Left ventricle myocardium inferior (tissue), 1 donor: Measurements from ENCODE around the gene MBNL2. TPM values are rescaled to one million over a fixed set of nuclear protein-coding genes. Genes with fewer than 3 reads are reported as not detected.

Source experiments
- DNase-seq: peaks from one replicate; pipeline ENCODE4 v3.0.0-alpha.2; 2020
- H3K27ac ChIP-seq: fragments of 200-600 bp; replicated peaks from 2 replicates; pipeline ENCODE4 v1.8.0; 2021
- H3K27me3 ChIP-seq: fragments of 200-600 bp; 2 replicates; pipeline ENCODE4 v1.8.0; 2021; ENCODE audit warnings: low read depth
- H3K36me3 ChIP-seq: fragments of 200-600 bp; 2 replicates; pipeline ENCODE4 v1.8.0; 2021
- H3K4me1 ChIP-seq: fragments of 200-600 bp; 2 replicates; pipeline ENCODE4 v1.8.0; 2021
- H3K4me3 ChIP-seq: fragments of 200-600 bp; 2 replicates; pipeline ENCODE4 v1.8.0; 2021; ENCODE audit warnings: mild to moderate bottlenecking, moderate library complexity
- H3K9me3 ChIP-seq: fragments of 200-600 bp; replicated peaks from 2 replicates; pipeline ENCODE4 v1.8.0; 2021
- intact Hi-C: fragments of 100-400 bp; cut with micrococcal nuclease; formaldehyde crosslinking; loops from one replicate; pipeline ENCODE4 v1.11.0; 2022
- total RNA-seq: library from RNA; stranded (reverse); fragmentation: NEBNext Ultra II Directional; extraction: Animal tissue kit (Norgen Biotek cat#: 25700); gene quantifications from one replicate; pipeline ENCODE4 v1.2.1, GENCODE V29; 2021
- TF ChIP-seq, protein P1 (sequence below): fragments of 200-600 bp; IDR thresholded peaks from 2 replicates; pipeline ENCODE4 v1.8.0; 2021; ENCODE audit warnings: antibody characterized with exemption, mild to moderate bottlenecking, borderline replicate concordance
- donor health status: DM: no; HTN: yes; CAD: no; lungs with severe emphysema.

Gene MBNL2
- total RNA-seq, 1 donor from 2014 or later = 76.5 TPM

DNA sequence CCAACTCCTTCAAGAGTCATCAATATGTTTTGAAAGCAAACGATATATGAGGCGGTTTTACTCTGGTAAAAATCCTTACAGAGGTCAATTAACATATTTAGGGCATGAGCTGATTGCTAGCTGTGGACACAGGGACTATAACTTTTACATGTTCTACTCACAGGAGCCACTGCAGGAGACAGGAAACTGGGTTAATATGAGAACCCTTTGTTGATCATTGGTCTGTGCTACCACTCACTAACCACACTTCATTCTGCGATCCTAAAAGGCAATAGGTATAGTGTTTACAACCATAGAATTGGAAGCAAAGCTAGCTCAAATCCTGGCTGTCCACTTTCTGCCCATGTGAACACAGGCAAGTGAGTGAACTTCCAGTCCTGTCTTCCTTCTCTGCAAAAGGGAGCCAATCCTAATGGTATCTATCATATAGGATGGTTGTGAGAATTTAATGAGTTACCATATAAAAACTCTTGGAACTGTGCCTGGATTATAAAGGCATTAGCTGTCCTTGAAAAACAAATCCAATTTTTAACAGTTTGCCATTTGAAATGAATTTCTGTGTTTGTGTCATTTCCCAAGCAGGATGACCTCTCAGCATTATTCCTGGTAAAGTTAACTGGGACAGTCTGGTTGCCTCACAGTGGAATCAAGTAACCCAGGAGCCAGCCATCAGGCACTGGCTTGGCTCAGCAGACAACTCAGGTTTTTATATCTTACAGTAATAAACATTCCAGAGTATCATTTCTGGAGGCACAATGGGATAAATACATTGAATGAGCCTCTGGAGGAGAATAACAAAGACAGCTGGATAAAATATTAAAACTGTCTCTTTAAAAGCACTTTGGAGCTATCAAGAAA is 182.0 kb downstream of the MBNL2 start:
- intact Hi-C loops = no loop called here
- TF ChIP-seq, protein P1, sequence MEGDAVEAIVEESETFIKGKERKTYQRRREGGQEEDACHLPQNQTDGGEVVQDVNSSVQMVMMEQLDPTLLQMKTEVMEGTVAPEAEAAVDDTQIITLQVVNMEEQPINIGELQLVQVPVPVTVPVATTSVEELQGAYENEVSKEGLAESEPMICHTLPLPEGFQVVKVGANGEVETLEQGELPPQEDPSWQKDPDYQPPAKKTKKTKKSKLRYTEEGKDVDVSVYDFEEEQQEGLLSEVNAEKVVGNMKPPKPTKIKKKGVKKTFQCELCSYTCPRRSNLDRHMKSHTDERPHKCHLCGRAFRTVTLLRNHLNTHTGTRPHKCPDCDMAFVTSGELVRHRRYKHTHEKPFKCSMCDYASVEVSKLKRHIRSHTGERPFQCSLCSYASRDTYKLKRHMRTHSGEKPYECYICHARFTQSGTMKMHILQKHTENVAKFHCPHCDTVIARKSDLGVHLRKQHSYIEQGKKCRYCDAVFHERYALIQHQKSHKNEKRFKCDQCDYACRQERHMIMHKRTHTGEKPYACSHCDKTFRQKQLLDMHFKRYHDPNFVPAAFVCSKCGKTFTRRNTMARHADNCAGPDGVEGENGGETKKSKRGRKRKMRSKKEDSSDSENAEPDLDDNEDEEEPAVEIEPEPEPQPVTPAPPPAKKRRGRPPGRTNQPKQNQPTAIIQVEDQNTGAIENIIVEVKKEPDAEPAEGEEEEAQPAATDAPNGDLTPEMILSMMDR = no peak

DNA sequence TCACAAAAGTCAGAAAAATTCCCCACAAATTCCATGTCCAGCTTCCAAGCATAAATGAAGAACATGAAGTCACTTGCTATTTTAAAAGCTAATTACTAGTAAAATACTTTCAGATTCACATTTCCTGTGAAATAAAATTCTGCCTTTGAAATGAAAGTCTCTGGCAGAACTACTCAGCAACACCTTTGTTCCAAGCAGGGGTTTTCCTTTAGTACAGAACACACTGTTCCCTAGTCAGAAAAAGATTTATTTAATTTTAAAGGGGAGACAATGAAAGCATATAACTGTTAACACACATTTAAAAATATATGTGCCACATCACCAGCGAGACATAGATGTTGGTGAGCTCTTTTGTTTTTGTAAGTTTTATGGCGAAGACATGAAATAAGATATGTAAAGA is 185.4 kb downstream of the MBNL2 start:
- Histone ChIP-seq H3K27ac (peak overlapping the region; percentile 85), H3K4me3 (peak overlapping the region; percentile 22), H3K36me3 (no peaks in the 10 kb centered on the region), H3K27me3 (no peaks in the 10 kb centered on the region), H3K9me3 (no peaks in the 10 kb centered on the region), H3K4me1 (peaks cover 7% of the 10 kb centered on the region)
- TF ChIP-seq, protein P1 = no peak
- intact Hi-C loops = no loop called here
- DNase-seq = no peak

More for the DNA sequence above, 182.0 kb downstream of the MBNL2 start:
- H3K27ac ChIP-seq = no peak overlapping the region
- H3K4me1 ChIP-seq = no peaks in the 10 kb centered on the region
- DNase-seq = no peak
- H3K27me3 ChIP-seq = no peaks in the 10 kb centered on the region
- H3K36me3 ChIP-seq = no peaks in the 10 kb centered on the region
- no peaks in the 10 kb centered on the region for H3K9me3 ChIP-seq
- no peak overlapping the region for H3K4me3 ChIP-seq

DNA sequence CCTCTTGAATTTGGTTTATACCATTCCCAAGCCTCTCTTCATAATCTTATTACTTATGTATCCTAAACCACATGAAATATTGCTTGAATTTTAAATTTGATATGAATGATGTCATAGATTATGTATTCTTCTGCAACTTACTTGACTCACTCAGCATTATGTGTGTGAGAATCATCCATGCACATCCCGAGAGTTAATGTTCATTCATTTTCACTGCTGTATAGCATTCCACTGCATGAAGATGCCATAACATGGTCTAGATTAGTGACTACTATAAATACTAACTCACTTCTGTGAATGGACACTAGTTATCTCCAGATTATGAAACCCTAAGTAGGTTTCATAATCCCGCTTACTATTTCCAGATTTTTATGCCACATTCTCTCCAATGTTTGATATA is 186.8 kb downstream of the MBNL2 start:
- H3K9me3 ChIP-seq = no peaks in the 10 kb centered on the region
- H3K27ac ChIP-seq = no peak overlapping the region
- H3K4me1 ChIP-seq = peaks cover 13% of the 10 kb centered on the region
- no peak overlapping the region for H3K4me3 ChIP-seq
- no peak for DNase-seq
- no peaks in the 10 kb centered on the region for H3K27me3 ChIP-seq
- TF ChIP-seq, protein P1 = no peak
- intact Hi-C loops = no loop called here
- H3K36me3 ChIP-seq = no peaks in the 10 kb centered on the region

DNA sequence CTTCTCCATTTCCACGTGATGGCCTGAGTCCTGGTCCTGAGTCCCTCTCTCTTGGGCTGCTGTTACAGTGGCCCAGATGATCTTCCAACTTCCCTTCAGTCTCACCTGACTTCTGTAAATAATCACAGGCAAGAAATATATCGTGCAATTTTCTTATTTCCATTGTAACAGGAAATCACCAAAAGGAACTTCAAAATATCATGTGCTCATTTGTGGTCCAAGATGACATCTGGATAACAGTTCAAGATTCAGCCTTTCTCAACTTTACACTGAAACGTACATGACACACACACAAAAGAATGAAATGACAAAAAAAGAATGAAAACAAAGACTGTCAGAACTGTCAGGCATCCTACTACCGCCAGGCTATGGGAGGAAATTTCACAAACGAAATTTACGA is 189.9 kb downstream of the MBNL2 start:
- no peak for DNase-seq
- no peaks in the 10 kb centered on the region for H3K27me3 ChIP-seq
- peak overlapping the region; percentile 65 for H3K27ac ChIP-seq
- H3K4me1 ChIP-seq = peaks cover 24% of the 10 kb centered on the region
- H3K9me3 ChIP-seq = no peaks in the 10 kb centered on the region
- intact Hi-C loops = no loop called here
- H3K36me3 ChIP-seq = no peaks in the 10 kb centered on the region
- H3K4me3 ChIP-seq = no peak overlapping the region
- TF ChIP-seq, protein P1 = no peak

DNA sequence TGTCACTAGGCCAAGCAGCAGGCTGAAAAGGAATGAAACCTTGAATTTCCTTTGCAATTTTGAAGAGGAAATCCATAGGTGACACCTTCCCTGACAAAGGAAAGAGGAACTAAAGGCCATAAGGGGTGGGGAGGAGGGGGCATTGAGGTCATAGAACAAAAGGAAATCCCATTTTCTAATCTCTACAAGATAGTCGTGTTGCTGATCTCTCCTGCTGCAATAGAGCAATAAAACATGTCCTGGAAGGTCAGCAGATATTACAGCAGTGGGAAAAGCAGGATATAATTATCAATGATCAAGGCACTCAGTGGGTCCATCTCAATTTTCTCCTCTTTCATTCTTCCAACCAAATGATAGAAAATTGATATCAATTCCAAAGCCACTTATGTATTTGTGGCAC is 191.6 kb downstream of the MBNL2 start:
- intact Hi-C loops = no loop called here
- no peaks in the 10 kb centered on the region for H3K36me3 ChIP-seq
- H3K27me3 ChIP-seq = no peaks in the 10 kb centered on the region
- peak overlapping the region; percentile 65 for H3K27ac ChIP-seq
- no peak for DNase-seq
- no peaks in the 10 kb centered on the region for H3K9me3 ChIP-seq
- peaks cover 24% of the 10 kb centered on the region for H3K4me1 ChIP-seq
- H3K4me3 ChIP-seq = no peak overlapping the region
- TF ChIP-seq, protein P1 = no peak
